K562 (cell line): ENCODE measurements around the gene SPRY4. TPM values are rescaled to one million over a fixed set of nuclear protein-coding genes. Genes with fewer than 3 reads are reported as not detected.

Experiments used
- ATAC-seq: fragments of 200-7000 bp; cut with Tn5 transposase; 3 replicates; pipeline ENCODE4 v1.9.1; 2020; ENCODE audit warnings: moderate library complexity
- BruUV-seq: library from RNA; stranded (reverse); fragments of 400-500 nt; replicated peaks from 2 replicates; lab custom pipeline; 2021; lab: Mats Ljungman, UMichigan
- CTCF ChIA-PET: fragments of 300-600 bp; formaldehyde crosslinking; extraction: SDS; loops from one replicate; lab custom pipeline; 2021; ENCODE audit warnings: low intra/inter-chr PET ratio; lab: Yijun Ruan, JAX
- POLR2A ChIA-PET: fragments of 300-600, 350-650 bp; sonication (Branson Sonifier 250); formaldehyde crosslinking; extraction: SDS; loops from one replicate; lab custom pipeline; 2021; ENCODE audit warnings: antibody characterized with exemption, inconsistent platforms; lab: Yijun Ruan, JAX
- DNase-seq, 4 experiments: peaks; one replicate each; pipeline versions ENCODE4 v3.0.0 to v3.0.0-alpha.2; 2011 to 2018; ENCODE audit warnings: low spot score in 3 of 4, mixed read lengths in 3 of 4; ENCODE audit errors: extremely low read depth in 1 of 4
- FAIRE-seq: peaks from 2 replicates; lab custom pipeline; 2011; peaks lifted over from hg19 to GRCh38; lab: Jason Lieb, UNC
- H2AFZ ChIP-seq: 2 replicates; pipeline ENCODE4 v1.6.0; 2011; ENCODE audit warnings: low read depth, low read length, control low read depth, inconsistent platforms
- H3K27ac ChIP-seq: fragments of 200-600 bp; 3 replicates; pipeline ENCODE4 v1.8.0; 2011; ENCODE audit warnings: low read depth, mild to moderate bottlenecking, control low read depth, inconsistent platforms, low read length, moderate library complexity, mixed read lengths; ENCODE audit errors: extremely low read depth
- H3K27me3 ChIP-seq, 2 experiments: fragments of 300-600 bp in 1 of 2; 2 replicates in 1 of 2; 3 replicates in 1 of 2; pipeline versions ENCODE4 v1.6.0 to v1.8.0; 2011; ENCODE audit warnings: inconsistent platforms in 2 of 2, low read length in 2 of 2, mild to moderate bottlenecking in 1 of 2, mixed read lengths in 1 of 2, moderate library complexity in 1 of 2; ENCODE audit not compliant: control insufficient read depth in 2 of 2, insufficient read depth in 2 of 2
- H3K36me3 ChIP-seq: fragments of 300-600 bp; 3 replicates; pipeline ENCODE4 v1.8.0; 2011; ENCODE audit warnings: mild to moderate bottlenecking, low read length, inconsistent platforms; ENCODE audit not compliant: control insufficient read depth, insufficient read depth
- H3K4me1 ChIP-seq, 2 experiments: fragments of 200-600 bp in 1 of 2; replicated peaks in 1 of 2; 2 replicates in 1 of 2; 3 replicates in 1 of 2; pipeline versions ENCODE4 v1.5.1 to v1.8.0; 2011; ENCODE audit warnings: inconsistent platforms in 2 of 2, low read length in 2 of 2, mild to moderate bottlenecking in 1 of 2, mixed read lengths in 1 of 2, moderate library complexity in 1 of 2; ENCODE audit not compliant: control insufficient read depth in 2 of 2, insufficient read depth in 2 of 2
- H3K4me2 ChIP-seq: 2 replicates; pipeline ENCODE4 v1.6.1; 2011; ENCODE audit warnings: low read length, control low read depth, inconsistent platforms, mixed read lengths; ENCODE audit not compliant: insufficient read depth
- H3K4me3 ChIP-seq: fragments of 200-600 bp; sonication (generic), shearing (Covaris generic); 2 replicates; pipeline ENCODE4 v1.5.1; 2016; ENCODE audit warnings: control low read depth, inconsistent platforms
- H3K79me2 ChIP-seq: fragments of 200-600 bp; 3 replicates; pipeline ENCODE4 v1.8.0; 2011; ENCODE audit warnings: low read length, inconsistent platforms; ENCODE audit not compliant: control insufficient read depth, insufficient read depth
- H3K9ac ChIP-seq, 2 experiments: 2 replicates each; pipeline versions ENCODE4 v1.6.0 to v1.6.1; 2011; ENCODE audit warnings: low read depth in 2 of 2, low read length in 2 of 2, control low read depth in 1 of 2, inconsistent platforms in 1 of 2, mild to moderate bottlenecking in 1 of 2, mixed read lengths in 1 of 2; ENCODE audit not compliant: insufficient read depth in 1 of 2
- H3K9me1 ChIP-seq: one replicate; pipeline ENCODE4 v1.6.0; 2011; ENCODE audit warnings: inconsistent platforms, mild to moderate bottlenecking, low read length, moderate library complexity; ENCODE audit not compliant: control insufficient read depth, insufficient read depth
- H3K9me3 ChIP-seq: replicated peaks from 2 replicates; pipeline ENCODE4 v1.5.1; 2011; ENCODE audit warnings: low read depth, low read length, inconsistent platforms; ENCODE audit not compliant: control insufficient read depth, insufficient read depth
- H4K20me1 ChIP-seq: replicated peaks from 2 replicates; pipeline ENCODE4 v1.6.1; 2011; ENCODE audit warnings: low read length, inconsistent platforms, mixed read lengths; ENCODE audit not compliant: control insufficient read depth, insufficient read depth
- POLR2AphosphoS2 ChIP-seq: IDR thresholded peaks from 2 replicates; pipeline ENCODE4 v1.6.1; 2012; ENCODE audit warnings: low read length, improper control_type of control experiment
- SAFB ChIP-seq: fragments of 200-400 bp; formaldehyde crosslinking; IDR thresholded peaks from 2 replicates; pipeline ENCODE4 v1.6.1; 2017; ENCODE audit warnings: low read depth, low read length, borderline replicate concordance
- WGBS: fragments of 100-300 bp; shearing (Covaris generic); methylation state at CpG from one replicate; pipeline ENCODE4 v1.1.6; 2016; ENCODE audit warnings: low coverage, mixed read lengths; ENCODE audit not compliant: insufficient coverage; ENCODE audit errors: missing lambda C conversion rate; 5-methylcytosine and 5-hydroxymethylcytosine counted together
- in situ Hi-C: fragments of 300-500 bp; cut with MboI; formaldehyde crosslinking; loops from 4 replicates; pipeline ENCODE4 v1.15.0; 2018; ENCODE audit warnings: inconsistent platforms, mixed read lengths
- intact Hi-C: fragments of 100-400 bp; cut with micrococcal nuclease; formaldehyde crosslinking; loops from 2 replicates; pipeline ENCODE4 v1.14.2; 2022
- polyA plus RNA-seq, 8 experiments: library from polyadenylated mRNA; depleted of rRNA in 4 of 8; stranded (reverse) in 5 of 8; unstranded in 3 of 8; fragments of >200 nt; fragmentation: Nextera tagmentation in 2 of 8; fragmentation: Illumina TruSeq in 1 of 8; extraction: Ambion mirVana in 2 of 8; extraction: Trizol in 1 of 8; gene quantifications; 2 replicates each; pipeline versions ENCODE4 v1.2.1 to v1.2.3, GENCODE V29; 2011 to 2014; ENCODE audit warnings: inconsistent platforms in 1 of 8, missing spikeins in 1 of 8
- total RNA-seq, 7 experiments: library from RNA; depleted of rRNA in 6 of 7; stranded (reverse); fragments of >200 nt in 6 of 7; fragmentation: Illumina TruSeq in 2 of 7; extraction: Trizol in 2 of 7; gene quantifications; 2 replicates each; pipeline versions ENCODE4 v1.2.1 to v1.2.3, GENCODE V29; 2011 to 2021; ENCODE audit warnings: low replicate concordance in 1 of 7
- TF ChIP-seq, protein P1 (sequence below): fragments of 450-650 bp; IDR thresholded peaks from 2 replicates; pipeline ENCODE4 v1.6.1; 2016; ENCODE audit warnings: low read depth

The SPRY4 gene
- total and polyA plus RNA-seq, 9 of the 15 experiments (the other 6 are each of a cell fraction or from before 2014, with no cell fraction given): 2.6 to 24.2 (median 9.5) TPM

DNA sequence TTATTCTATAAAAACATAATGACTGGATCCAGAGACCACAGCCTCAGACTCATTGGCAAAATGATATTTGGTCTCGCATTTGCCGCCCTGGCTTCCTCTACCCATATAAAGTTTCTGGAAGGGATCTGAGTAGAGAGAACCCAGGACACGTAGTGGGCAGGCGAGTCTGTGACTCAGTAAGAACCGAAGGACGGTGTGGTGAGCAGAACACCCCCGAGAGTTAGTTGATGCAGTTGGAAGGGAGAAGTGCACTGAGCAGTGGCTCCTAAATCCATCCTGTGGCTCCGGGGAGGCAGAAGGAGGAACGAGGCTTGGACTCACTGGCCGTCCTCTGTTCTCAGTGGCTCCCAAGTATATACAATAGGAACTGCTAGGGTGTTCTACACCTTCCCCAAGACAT lies 11.5 kb downstream of the SPRY4 start:
- H3K27ac ChIP-seq: no peak overlapping the region
- intact Hi-C loops (no loop called here), in situ Hi-C loops (no loop called here)
- H3K4me3 ChIP-seq: no peak overlapping the region
- no peak overlapping the region for H2AFZ ChIP-seq
- no peak for ATAC-seq
- BruUV-seq: no TSS peak
- WGBS: 94% methylated on average over 10 of the region's 10 CpGs
- H3K4me1 ChIP-seq: peaks cover 0 to 6% of the 10 kb centered on the region in 2 experiments; a peak in 1 of 5 replicates
- H3K9ac ChIP-seq: no peak overlapping the region
- peaks cover 52% of the 10 kb centered on the region for H3K79me2 ChIP-seq
- H3K36me3 ChIP-seq: peaks cover 79% of the 10 kb centered on the region; the same call in 2 of the 3 replicates
- ChIA-PET POLR2A (interaction anchor here (0.6 to 4.9 kb wide), 5 partner anchors 8 to 16 kb away, joined by 3 to 38 read pairs (median 4); partner anchors contain the start of gene SPRY4), CTCF (no interaction called here)
- H4K20me1 ChIP-seq: peaks cover 20% of the 10 kb centered on the region; the same call in 1 of the 2 replicates
- no peak for FAIRE-seq
- H3K27me3 ChIP-seq: no peaks in the 10 kb centered on the region
- no peak overlapping the region for H3K4me2 ChIP-seq
- no peaks in the 10 kb centered on the region for H3K9me1 ChIP-seq
- no peak for DNase-seq
- no peaks in the 10 kb centered on the region for H3K9me3 ChIP-seq
- TF ChIP-seq SAFB: no peak

- Histone ChIP-seq H4K20me1 (peaks cover 20% of the 10 kb centered on the region; the same call in 1 of the 2 replicates), H3K27ac (no peak overlapping the region), H3K9me3 (no peaks in the 10 kb centered on the region), H3K9ac (no peak overlapping the region), H3K4me3 (no peak overlapping the region), H2AFZ (no peak overlapping the region), H3K79me2 (peaks cover 44% of the 10 kb centered on the region), H3K36me3 (peaks cover 74% of the 10 kb centered on the region; the same call in 2 of the 3 replicates), H3K27me3 (no peaks in the 10 kb centered on the region), H3K4me1 (peaks cover 0 to 6% of the 10 kb centered on the region in 2 experiments; a peak in 1 of 5 replicates), H3K9me1 (no peaks in the 10 kb centered on the region), H3K4me2 (no peak overlapping the region)
- TF ChIP-seq, protein P1, sequence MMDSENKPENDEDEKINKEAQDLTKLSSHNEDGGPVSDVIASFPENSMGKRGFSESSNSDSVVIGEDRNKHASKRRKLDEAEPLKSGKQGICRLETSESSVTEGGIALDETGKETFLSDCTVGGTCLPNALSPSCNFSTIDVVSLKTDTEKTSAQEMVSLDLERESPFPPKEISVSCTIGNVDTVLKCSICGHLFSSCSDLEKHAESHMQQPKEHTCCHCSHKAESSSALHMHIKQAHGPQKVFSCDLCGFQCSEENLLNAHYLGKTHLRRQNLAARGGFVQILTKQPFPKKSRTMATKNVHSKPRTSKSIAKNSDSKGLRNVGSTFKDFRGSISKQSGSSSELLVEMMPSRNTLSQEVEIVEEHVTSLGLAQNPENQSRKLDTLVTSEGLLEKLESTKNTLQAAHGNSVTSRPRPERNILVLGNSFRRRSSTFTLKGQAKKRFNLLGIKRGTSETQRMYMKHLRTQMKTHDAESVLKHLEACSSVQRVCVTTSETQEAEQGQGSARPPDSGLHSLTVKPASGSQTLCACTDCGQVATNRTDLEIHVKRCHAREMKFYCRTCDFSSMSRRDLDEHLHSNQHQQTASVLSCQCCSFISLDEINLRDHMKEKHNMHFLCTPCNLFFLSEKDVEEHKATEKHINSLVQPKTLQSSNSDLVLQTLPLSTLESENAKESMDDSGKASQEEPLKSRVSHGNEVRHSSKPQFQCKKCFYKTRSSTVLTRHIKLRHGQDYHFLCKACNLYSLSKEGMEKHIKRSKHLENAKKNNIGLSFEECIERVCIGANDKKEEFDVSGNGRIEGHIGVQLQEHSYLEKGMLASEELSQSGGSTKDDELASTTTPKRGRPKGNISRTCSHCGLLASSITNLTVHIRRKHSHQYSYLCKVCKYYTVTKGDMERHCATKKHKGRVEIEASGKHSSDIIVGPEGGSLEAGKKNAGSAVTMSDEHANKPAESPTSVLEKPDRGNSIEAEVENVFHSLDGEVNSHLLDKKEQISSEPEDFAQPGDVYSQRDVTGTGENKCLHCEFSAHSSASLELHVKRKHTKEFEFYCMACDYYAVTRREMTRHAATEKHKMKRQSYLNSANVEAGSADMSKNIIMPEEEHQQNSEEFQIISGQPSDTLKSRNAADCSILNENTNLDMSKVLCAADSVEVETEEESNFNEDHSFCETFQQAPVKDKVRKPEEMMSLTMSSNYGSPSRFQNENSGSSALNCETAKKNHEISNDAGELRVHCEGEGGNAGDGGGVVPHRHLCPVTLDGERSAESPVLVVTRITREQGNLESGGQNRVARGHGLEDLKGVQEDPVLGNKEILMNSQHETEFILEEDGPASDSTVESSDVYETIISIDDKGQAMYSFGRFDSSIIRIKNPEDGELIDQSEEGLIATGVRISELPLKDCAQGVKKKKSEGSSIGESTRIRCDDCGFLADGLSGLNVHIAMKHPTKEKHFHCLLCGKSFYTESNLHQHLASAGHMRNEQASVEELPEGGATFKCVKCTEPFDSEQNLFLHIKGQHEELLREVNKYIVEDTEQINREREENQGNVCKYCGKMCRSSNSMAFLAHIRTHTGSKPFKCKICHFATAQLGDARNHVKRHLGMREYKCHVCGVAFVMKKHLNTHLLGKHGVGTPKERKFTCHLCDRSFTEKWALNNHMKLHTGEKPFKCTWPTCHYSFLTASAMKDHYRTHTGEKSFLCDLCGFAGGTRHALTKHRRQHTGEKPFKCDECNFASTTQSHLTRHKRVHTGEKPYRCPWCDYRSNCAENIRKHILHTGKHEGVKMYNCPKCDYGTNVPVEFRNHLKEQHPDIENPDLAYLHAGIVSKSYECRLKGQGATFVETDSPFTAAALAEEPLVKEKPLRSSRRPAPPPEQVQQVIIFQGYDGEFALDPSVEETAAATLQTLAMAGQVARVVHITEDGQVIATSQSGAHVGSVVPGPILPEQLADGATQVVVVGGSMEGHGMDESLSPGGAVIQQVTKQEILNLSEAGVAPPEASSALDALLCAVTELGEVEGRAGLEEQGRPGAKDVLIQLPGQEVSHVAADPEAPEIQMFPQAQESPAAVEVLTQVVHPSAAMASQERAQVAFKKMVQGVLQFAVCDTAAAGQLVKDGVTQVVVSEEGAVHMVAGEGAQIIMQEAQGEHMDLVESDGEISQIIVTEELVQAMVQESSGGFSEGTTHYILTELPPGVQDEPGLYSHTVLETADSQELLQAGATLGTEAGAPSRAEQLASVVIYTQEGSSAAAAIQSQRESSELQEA: no peak
- TF ChIP-seq POLR2AphosphoS2: 0 out of 2 replicates have a peak, but pooled peaks have one; percentile 51
- ATAC-seq (no peak), FAIRE-seq (no peak), DNase-seq (no peak)
- POLR2A ChIA-PET: interaction anchor here (0.6 to 4.9 kb wide), 8 partner anchors 9 to 236 kb away, joined by 3 to 38 read pairs (median 4); partner anchors contain the start of gene SPRY4
- WGBS: 93% methylated on average over 5 of the region's 5 CpGs
- intact Hi-C loops (no loop called here), in situ Hi-C loops (no loop called here)
- CTCF ChIA-PET: no interaction called here
- no TSS peak for BruUV-seq
These were observed 12.4 kb downstream of the SPRY4 start for GRCh38 chr5:142312399-142312798.
